ENCODE measurements around the gene CDC42BPA. TPM values are rescaled to one million over a fixed set of nuclear protein-coding genes. Genes with fewer than 3 reads are reported as not detected.
"Not testable (repeated sequence)": the region's sequence is repeated elsewhere in the genome, so short reads cannot be mapped to it uniquely, and the experiment has no call there.

Gene CDC42BPA
- total RNA-seq, 1 donor from 2014 or later, result 95.7 TPM

- Mint-ChIP-seq H3K27me3 (ENCODE audit: unreplicated experiment) (no peaks in the 10 kb centered on the region), H3K9me3 (ENCODE audit: unreplicated experiment) (no peaks in the 10 kb centered on the region), H3K27ac (ENCODE audit: unreplicated experiment) (no peak overlapping the region), H3K4me1 (ENCODE audit: unreplicated experiment) (no peaks in the 10 kb centered on the region), H3K4me3 (ENCODE audit: unreplicated experiment) (no peak overlapping the region), H3K36me3 (ENCODE audit: unreplicated experiment) (peaks cover 25% of the 10 kb centered on the region)
- DNase-seq (ENCODE audit: extremely low spot score, unreplicated experiment), result no peak
- TF ChIP-seq CTCF (IDR thresholded peaks at IDR 0.05), result no peak
Measured at GRCh38 chr1:227124473-227124872, 193.8 kb downstream of the CDC42BPA start.

- DNase-seq (ENCODE audit: extremely low spot score, unreplicated experiment), result no peak
- Mint-ChIP-seq H3K4me1 (ENCODE audit: unreplicated experiment) (peaks cover 5% of the 10 kb centered on the region), H3K27ac (ENCODE audit: unreplicated experiment) (no peak overlapping the region), H3K27me3 (ENCODE audit: unreplicated experiment) (no peaks in the 10 kb centered on the region), H3K36me3 (ENCODE audit: unreplicated experiment) (peaks cover 23% of the 10 kb centered on the region), H3K4me3 (ENCODE audit: unreplicated experiment) (no peak overlapping the region), H3K9me3 (ENCODE audit: unreplicated experiment) (no peaks in the 10 kb centered on the region)
- TF ChIP-seq CTCF (IDR thresholded peaks at IDR 0.05), result no peak
Measured at GRCh38 chr1:227120826-227121225, 197.5 kb downstream of the CDC42BPA start.

GRCh38 chr1:227112538-227112937, 205.8 kb downstream of the CDC42BPA start:
- Mint-ChIP-seq H3K4me1 (ENCODE audit: unreplicated experiment) (peaks cover 7% of the 10 kb centered on the region), H3K36me3 (ENCODE audit: unreplicated experiment) (peaks cover 55% of the 10 kb centered on the region), H3K27me3 (ENCODE audit: unreplicated experiment) (no peaks in the 10 kb centered on the region), H3K9me3 (ENCODE audit: unreplicated experiment) (peaks cover 11% of the 10 kb centered on the region), H3K27ac (ENCODE audit: unreplicated experiment) (no peak overlapping the region), H3K4me3 (ENCODE audit: unreplicated experiment) (no peak overlapping the region)
- no peak for DNase-seq (ENCODE audit: extremely low spot score, unreplicated experiment)
- TF ChIP-seq CTCF (IDR thresholded peaks at IDR 0.05), result no peak

- no peak for DNase-seq (ENCODE audit: extremely low spot score, unreplicated experiment)
- no peak for TF ChIP-seq CTCF (IDR thresholded peaks at IDR 0.05)
- Mint-ChIP-seq H3K4me1 (ENCODE audit: unreplicated experiment) (peaks cover 7% of the 10 kb centered on the region), H3K27ac (ENCODE audit: unreplicated experiment) (no peak overlapping the region), H3K4me3 (ENCODE audit: unreplicated experiment) (no peak overlapping the region), H3K27me3 (ENCODE audit: unreplicated experiment) (no peaks in the 10 kb centered on the region), H3K36me3 (ENCODE audit: unreplicated experiment) (peaks cover 60% of the 10 kb centered on the region), H3K9me3 (ENCODE audit: unreplicated experiment) (peaks cover 15% of the 10 kb centered on the region)
Measured at GRCh38 chr1:227111782-227112181, 206.5 kb downstream of the CDC42BPA start.

- H3K4me1 Mint-ChIP-seq (ENCODE audit: unreplicated experiment); DNase-seq (ENCODE audit: extremely low spot score, unreplicated experiment); H3K4me3 Mint-ChIP-seq (ENCODE audit: unreplicated experiment); H3K27ac Mint-ChIP-seq (ENCODE audit: unreplicated experiment); H3K27me3 Mint-ChIP-seq (ENCODE audit: unreplicated experiment): not testable (repeated sequence)
- Mint-ChIP-seq H3K36me3 (ENCODE audit: unreplicated experiment) (peaks cover 56% of the 10 kb centered on the region), H3K9me3 (ENCODE audit: unreplicated experiment) (peaks cover 25% of the 10 kb centered on the region)
Measured at GRCh38 chr1:227105291-227105690, 213.0 kb downstream of the CDC42BPA start.

- peaks cover 37% of the 10 kb centered on the region for H3K36me3 Mint-ChIP-seq (ENCODE audit: unreplicated experiment)
- peaks cover 10% of the 10 kb centered on the region for H3K9me3 Mint-ChIP-seq (ENCODE audit: unreplicated experiment)
- no peak for TF ChIP-seq CTCF (IDR thresholded peaks at IDR 0.05)
Measured at GRCh38 chr1:227102056-227102455, 216.2 kb downstream of the CDC42BPA start.

More at GRCh38 chr1:227102056-227102455, 216.2 kb downstream of the CDC42BPA start:
- H3K27me3 Mint-ChIP-seq (ENCODE audit: unreplicated experiment), result no peaks in the 10 kb centered on the region
- no peaks in the 10 kb centered on the region for H3K4me1 Mint-ChIP-seq (ENCODE audit: unreplicated experiment)
- no peak overlapping the region for H3K4me3 Mint-ChIP-seq (ENCODE audit: unreplicated experiment)
- no peak for DNase-seq (ENCODE audit: extremely low spot score, unreplicated experiment)
- H3K27ac Mint-ChIP-seq (ENCODE audit: unreplicated experiment), result no peak overlapping the region

Data from osteocyte (in vitro differentiated cells).